GM19467 (cell line): Measurements from ENCODE around the gene ZNF532.

Experiments
- ATAC-seq: cut with Tn5 transposase; IDR thresholded peaks from one replicate; pipeline ENCODE4 v1.9.1; 2021; ENCODE audit warnings: mild to moderate bottlenecking, moderate library complexity; ENCODE audit not compliant: unreplicated experiment

ZNF532 gene

GRCh38 chr18:58867281-58867961, 2.7 kb downstream of the ZNF532 start:
- no peak for ATAC-seq

- ATAC-seq = no peak
Measured at GRCh38 chr18:58868440-58868839, 3.8 kb downstream of the ZNF532 start.

- ATAC-seq = no peak
Measured at GRCh38 chr18:58870130-58870529, 5.5 kb downstream of the ZNF532 start.

- no peak for ATAC-seq
Measured at GRCh38 chr18:58870621-58871020, 5.9 kb downstream of the ZNF532 start.

GRCh38 chr18:58871514-58872420, 7.1 kb downstream of the ZNF532 start:
- ATAC-seq = no peak

- ATAC-seq = no peak
Measured at GRCh38 chr18:58878640-58879039, 14.0 kb downstream of the ZNF532 start.

- no peak for ATAC-seq
Measured at GRCh38 chr18:58881477-58881876, 16.8 kb downstream of the ZNF532 start.

GRCh38 chr18:58882044-58882443, 17.4 kb downstream of the ZNF532 start:
- no peak for ATAC-seq

GRCh38 chr18:58882686-58883085, 18.0 kb downstream of the ZNF532 start:
- ATAC-seq = no peak

- ATAC-seq = no peak
Measured at GRCh38 chr18:58884680-58885079, 20.0 kb downstream of the ZNF532 start.

- no peak for ATAC-seq
Measured at GRCh38 chr18:58886431-58886830, 21.8 kb downstream of the ZNF532 start.

- no peak for ATAC-seq
Measured at GRCh38 chr18:58886864-58887612, 22.4 kb downstream of the ZNF532 start.

- peak; percentile 64 for ATAC-seq
Measured at GRCh38 chr18:58887613-58887963, 22.9 kb downstream of the ZNF532 start.

GRCh38 chr18:58891776-58892175, 27.1 kb downstream of the ZNF532 start:
- no peak for ATAC-seq

GRCh38 chr18:58892488-58892887, 27.8 kb downstream of the ZNF532 start:
- ATAC-seq = no peak

- ATAC-seq = no peak
Measured at GRCh38 chr18:58893388-58894099, 28.9 kb downstream of the ZNF532 start.

GRCh38 chr18:58894930-58895329, 30.3 kb downstream of the ZNF532 start:
- no peak for ATAC-seq

GRCh38 chr18:58895385-58895784, 30.7 kb downstream of the ZNF532 start:
- no peak for ATAC-seq

GRCh38 chr18:58896268-58896667, 31.6 kb downstream of the ZNF532 start:
- ATAC-seq = peak; percentile 89

GRCh38 chr18:58896734-58897508, 32.2 kb downstream of the ZNF532 start:
- no peak for ATAC-seq
